B cell (primary cell): Measurements from ENCODE around the gene MAPT. TPM values are rescaled to one million over a fixed set of nuclear protein-coding genes. Genes with fewer than 3 reads are reported as not detected.

Experiments used
- ATAC-seq: fragments of 200-7000 bp; cut with Tn5 transposase; one replicate; pipeline ENCODE4 v1.10.0; 2021; ENCODE audit warnings: low read depth, mild to moderate bottlenecking, moderate number of reproducible peaks, moderate library complexity
- CTCF ChIA-PET: fragments of 350-600 bp; sonication (Branson Sonifier 250); formaldehyde crosslinking; loops from one replicate; lab custom pipeline; 2021; ENCODE audit warnings: antibody characterized with exemption, inconsistent platforms; lab: Charles Lee
- POLR2A ChIA-PET: fragments of 350-600 bp; sonication (Branson Sonifier 250); formaldehyde crosslinking; loops from one replicate; lab custom pipeline; 2021; ENCODE audit warnings: antibody characterized with exemption; lab: Charles Lee
- DNase-seq: peaks from one replicate; pipeline ENCODE4 v3.0.0; 2013
- H2AFZ ChIP-seq: 2 replicates; pipeline ENCODE4 v1.6.1; 2012; ENCODE audit warnings: mild to moderate bottlenecking, low read depth, low read length; ENCODE audit not compliant: insufficient read depth, poor library complexity, severe bottlenecking
- H3K27ac ChIP-seq, 2 donors: 1 replicate in 1 of 2; 2 replicates in 1 of 2; pipeline ENCODE4 v1.5.1; 2012 to 2013; ENCODE audit warnings: low read length in 2 of 2, mild to moderate bottlenecking in 2 of 2, moderate library complexity in 1 of 2
- H3K27me3 ChIP-seq, 4 experiments: fragments of 200-600 bp in 1 of 4; sonication (generic) in 1 of 4; replicated peaks in 1 of 4; 1 replicate in 2 of 4; 2 replicates in 2 of 4; pipeline versions ENCODE4 v1.6.1 to v1.7.0; 2013 to 2016; ENCODE audit warnings: low read length in 3 of 4, mild to moderate bottlenecking in 2 of 4, mixed read lengths in 1 of 4, moderate library complexity in 1 of 4; ENCODE audit not compliant: insufficient read depth in 4 of 4, control insufficient read depth in 3 of 4; ENCODE audit errors: control extremely low read depth in 1 of 4
- H3K36me3 ChIP-seq, 2 experiments: replicated peaks in 1 of 2; 1 replicate in 1 of 2; 2 replicates in 1 of 2; pipeline versions ENCODE4 v1.6.1 to v1.7.1; 2013; ENCODE audit warnings: low read length in 1 of 2; ENCODE audit not compliant: insufficient read depth in 2 of 2, control insufficient read depth in 1 of 2; ENCODE audit errors: control extremely low read depth in 1 of 2, extremely low read depth in 1 of 2
- H3K4me1 ChIP-seq, 2 donors: fragments of 200-600 bp in 1 of 2; sonication (generic) in 1 of 2; 1 replicate in 1 of 2; 2 replicates in 1 of 2; pipeline versions ENCODE4 v1.5.1 to v1.6.1; 2013 to 2017; ENCODE audit warnings: low read length in 2 of 2; ENCODE audit not compliant: control insufficient read depth in 2 of 2, insufficient read depth in 2 of 2
- H3K4me2 ChIP-seq: replicated peaks from 2 replicates; pipeline ENCODE3; 2012; ENCODE audit warnings: mild to moderate bottlenecking, low read depth, low read length; ENCODE audit not compliant: poor library complexity, severe bottlenecking
- H3K4me3 ChIP-seq, 5 experiments: fragments of 200-600 bp in 1 of 5; sonication (generic) in 1 of 5; 1 replicate in 3 of 5; 2 replicates in 2 of 5; pipeline versions ENCODE4 v1.5.1 to v1.7.0; 2011 to 2016; ENCODE audit warnings: low read length in 4 of 5, mild to moderate bottlenecking in 4 of 5, low read depth in 2 of 5, control low read depth in 1 of 5, moderate library complexity in 1 of 5; ENCODE audit not compliant: insufficient read depth in 1 of 5; ENCODE audit errors: control extremely low read depth in 1 of 5, extremely low read depth in 1 of 5
- H3K79me2 ChIP-seq: fragments of 200-600 bp; sonication (generic); one replicate; pipeline ENCODE4 v1.6.0; 2016; ENCODE audit warnings: low read length; ENCODE audit not compliant: control insufficient read depth, insufficient read depth
- H3K9ac ChIP-seq: fragments of 200-600 bp; sonication (generic); 2 replicates; pipeline ENCODE4 v1.6.1; 2017; ENCODE audit warnings: mild to moderate bottlenecking, low read length, moderate library complexity
- H3K9me3 ChIP-seq, 3 donors: one replicate each; pipeline versions ENCODE4 v1.6.1 to v1.7.1; 2013; ENCODE audit warnings: low read length in 2 of 3; ENCODE audit not compliant: control insufficient read depth in 2 of 3, insufficient read depth in 1 of 3; ENCODE audit errors: control extremely low read depth in 1 of 3
- H4K20me1 ChIP-seq: 2 replicates; pipeline ENCODE4 v1.6.0; 2012; ENCODE audit warnings: mild to moderate bottlenecking, low read length; ENCODE audit not compliant: insufficient read depth, control insufficient read depth, poor library complexity, severe bottlenecking
- H3K27ac Mint-ChIP-seq: one replicate; pipeline ENCODE4 v1.8.0; 2021; ENCODE audit warnings: mixed read lengths
- H3K27me3 Mint-ChIP-seq: one replicate; pipeline ENCODE4 v1.8.0; 2021; ENCODE audit warnings: mixed read lengths
- H3K4me1 Mint-ChIP-seq: one replicate; pipeline ENCODE4 v1.8.0; 2021; ENCODE audit warnings: mixed read lengths
- H3K4me3 Mint-ChIP-seq: one replicate; pipeline ENCODE4 v1.8.0; 2021; ENCODE audit warnings: mixed read lengths
- H3K9me3 Mint-ChIP-seq: one replicate; pipeline ENCODE4 v1.8.0; 2022; ENCODE audit warnings: mixed read lengths; ENCODE audit not compliant: insufficient read depth
- CTCF ChIP-seq: fragments of 200-600 bp; IDR thresholded peaks from one replicate; pipeline ENCODE4 v1.8.0; 2022; ENCODE audit warnings: antibody characterized with exemption, mild to moderate bottlenecking
- EZH2 ChIP-seq: IDR thresholded peaks from 2 replicates; pipeline ENCODE4 v1.6.1; 2012; ENCODE audit warnings: borderline replicate concordance, low read depth, mild to moderate bottlenecking, moderate library complexity, low read length; ENCODE audit not compliant: insufficient read depth, poor library complexity, severe bottlenecking
- WGBS: methylation state at CpG from one replicate; pipeline ENCODE4 v1.1.5; 2013; ENCODE audit warnings: missing lambda C conversion rate; ENCODE audit not compliant: insufficient coverage; 5-methylcytosine and 5-hydroxymethylcytosine counted together
- intact Hi-C: fragments of 100-400 bp; cut with micrococcal nuclease; formaldehyde crosslinking; loops from one replicate; pipeline ENCODE4 v1.10.0; 2022
- polyA plus RNA-seq: library from polyadenylated mRNA; depleted of rRNA; stranded (reverse); fragments of >200 nt; gene quantifications from 2 replicates; pipeline ENCODE4 v1.2.3, GENCODE V29; 2012
- total RNA-seq, 2 donors: library from RNA; stranded (reverse); fragments of 120-200 nt in 1 of 2; gene quantifications; 1 replicate in 1 of 2; 2 replicates in 1 of 2; pipeline versions ENCODE4 v1.2.3 to v1.2.4, GENCODE V29; 2013 to 2022

The MAPT gene
- total and polyA plus RNA-seq, 2 donors (not counting 1 experiment from before 2014, with no cell fraction given), result 0.13 to 0.20 TPM

- Histone ChIP-seq H4K20me1 (no peaks in the 10 kb centered on the region), H3K36me3 (no peaks in the 10 kb centered on the region), H2AFZ (no peak overlapping the region), H3K27me3 (no peaks in the 10 kb centered on the region), H3K27ac (no peak overlapping the region), H3K4me2 (no peak overlapping the region), H3K9ac (no peak overlapping the region), H3K4me3 (no peak overlapping the region), H3K79me2 (no peaks in the 10 kb centered on the region), H3K9me3 (no peaks in the 10 kb centered on the region), H3K4me1 (no peaks in the 10 kb centered on the region)
- intact Hi-C loops, result no loop called here
- Mint-ChIP-seq H3K27me3 (no peaks in the 10 kb centered on the region), H3K4me3 (no peak overlapping the region), H3K27ac (no peak overlapping the region), H3K4me1 (no peaks in the 10 kb centered on the region), H3K9me3 (no peaks in the 10 kb centered on the region)
- ChIA-PET POLR2A (interaction anchor here (0.6 kb wide), 1 partner anchor 1118 kb away, joined by 4 read pairs; no protein-coding TSS in a partner anchor), CTCF (interaction anchor here (1.1 to 2.0 kb wide), 2 partner anchors 8 to 217 kb away, joined by 5 to 6 read pairs; no protein-coding TSS in a partner anchor)
- ATAC-seq, result no peak
- DNase-seq, result no peak
- no peak for TF ChIP-seq EZH2
- no peak for TF ChIP-seq CTCF
- 89% methylated on average over 11 of the region's 14 CpGs for WGBS
Observed at GRCh38 chr17:45995627-45996270, 101.4 kb downstream of the MAPT start.

- no peaks in the 10 kb centered on the region for H3K27me3 ChIP-seq
- H3K9ac ChIP-seq, result no peak overlapping the region
- H3K79me2 ChIP-seq, result no peaks in the 10 kb centered on the region
- no peak overlapping the region for H3K4me3 Mint-ChIP-seq
- intact Hi-C loops, result no loop called here
- H3K27me3 Mint-ChIP-seq, result no peaks in the 10 kb centered on the region
- no peaks in the 10 kb centered on the region for H3K9me3 Mint-ChIP-seq
- H3K9me3 ChIP-seq, result no peaks in the 10 kb centered on the region
- no peak overlapping the region for H3K27ac Mint-ChIP-seq
- CTCF ChIA-PET, result interaction anchor here (2.0 kb wide), 1 partner anchor 217 kb away, joined by 6 read pairs; no protein-coding TSS in a partner anchor
- DNase-seq, result no peak
- H3K4me2 ChIP-seq, result no peak overlapping the region
- TF ChIP-seq EZH2 (no peak), CTCF (no peak)
- no peaks in the 10 kb centered on the region for H3K36me3 ChIP-seq
- no peak overlapping the region for H3K27ac ChIP-seq
- POLR2A ChIA-PET, result interaction anchor here (0.6 kb wide), 1 partner anchor 1117 kb away, joined by 4 read pairs; no protein-coding TSS in a partner anchor
- ATAC-seq, result no peak
- H3K4me1 ChIP-seq, result no peaks in the 10 kb centered on the region
- no peak overlapping the region for H2AFZ ChIP-seq
- no peaks in the 10 kb centered on the region for H4K20me1 ChIP-seq
- no peak overlapping the region for H3K4me3 ChIP-seq
- no peaks in the 10 kb centered on the region for H3K4me1 Mint-ChIP-seq
- 86% methylated on average over 20 of the region's 31 CpGs for WGBS
Observed at GRCh38 chr17:45996282-45996937, 102.1 kb downstream of the MAPT start.
